Cardiac fibroblast (primary cell): Measurements from ENCODE around the gene TADA2A.
"Not testable (repeated sequence)": the region's sequence is repeated elsewhere in the genome, so short reads cannot be mapped to it uniquely, and the experiment has no call there.

ENCODE experiments used
- DNase-seq, 2 donors: peaks; one replicate each; pipeline versions ENCODE4 v3.0.0 to v3.0.0-alpha.2; 2010; ENCODE audit warnings: low read depth in 2 of 2
- H3K4me3 ChIP-seq, 2 donors: replicated peaks in 1 of 2; 1 replicate in 1 of 2; 2 replicates in 1 of 2; pipeline ENCODE4 v1.5.1; 2011; ENCODE audit warnings: low read depth in 2 of 2, low read length in 2 of 2, mild to moderate bottlenecking in 2 of 2, moderate library complexity in 1 of 2
- CTCF ChIP-seq: IDR thresholded peaks from one replicate; pipeline ENCODE4 v1.5.1; 2011; ENCODE audit warnings: low read depth, mild to moderate bottlenecking, low read length, inconsistent platforms

The TADA2A gene

GRCh38 chr17:37502009-37502936, 95.6 kb downstream of the TADA2A start:
- no peak for TF ChIP-seq CTCF
- DNase-seq: no peak
- no peak overlapping the region for H3K4me3 ChIP-seq

GRCh38 chr17:37503148-37503547, 96.5 kb downstream of the TADA2A start:
- TF ChIP-seq CTCF: no peak
- DNase-seq: no peak
- H3K4me3 ChIP-seq: no peak overlapping the region

- DNase-seq: no peak
- no peak overlapping the region for H3K4me3 ChIP-seq
- TF ChIP-seq CTCF: no peak
Observed at GRCh38 chr17:37505333-37505732, 98.6 kb downstream of the TADA2A start.

- DNase-seq: peak; percentile 32 to 46
- no peak overlapping the region for H3K4me3 ChIP-seq
- TF ChIP-seq CTCF: peak; percentile 62
Observed at GRCh38 chr17:37506678-37507077, 100.0 kb downstream of the TADA2A start.

- no peak for TF ChIP-seq CTCF
- DNase-seq: no peak
- no peak overlapping the region for H3K4me3 ChIP-seq
Observed at GRCh38 chr17:37507111-37507510, 100.4 kb downstream of the TADA2A start.

GRCh38 chr17:37510056-37510455, 103.4 kb downstream of the TADA2A start:
- no peak for DNase-seq
- TF ChIP-seq CTCF: no peak
- no peak overlapping the region for H3K4me3 ChIP-seq

- not testable (repeated sequence) for DNase-seq, H3K4me3 ChIP-seq
Observed at GRCh38 chr17:37511642-37512041, 105.0 kb downstream of the TADA2A start.
